Breast epithelium (tissue), 3 donors: Measurements from ENCODE around the gene SMARCA5.

Source experiments
- CTCF ChIP-seq, 3 donors: fragments of 450-650 bp; IDR thresholded peaks; one replicate each; pipeline ENCODE4 v1.5.1; 2016 to 2017; ENCODE audit warnings: antibody characterized with exemption in 3 of 3, mild to moderate bottlenecking in 3 of 3, moderate library complexity in 3 of 3
- POLR2A ChIP-seq: fragments of 450-650 bp; IDR thresholded peaks from one replicate; pipeline ENCODE4 v1.6.1; 2016; ENCODE audit warnings: antibody characterized with exemption, mild to moderate bottlenecking, moderate library complexity
- POLR2AphosphoS5 ChIP-seq, 3 donors: sonication (generic); formaldehyde crosslinking; IDR thresholded peaks; one replicate each; pipeline ENCODE4 v1.6.1; 2017; ENCODE audit warnings: antibody characterized with exemption in 3 of 3

GRCh38 chr4:143513314-143514168 lies at the start of gene SMARCA5:
- TF ChIP-seq POLR2A (peak; percentile 88), CTCF (IDR thresholded peaks at IDR 0.05) (peak in 1 of 3 donors; percentile 6), POLR2AphosphoS5 (IDR thresholded peaks at IDR 0.05) (peak; percentile 66 to 94 (median 91))
